Urinary bladder (tissue), 4 donors: Measurements from ENCODE around the gene UCKL1. TPM values are rescaled to one million over a fixed set of nuclear protein-coding genes. Genes with fewer than 3 reads are reported as not detected.
"Not testable (repeated sequence)": the region's sequence is repeated elsewhere in the genome, so short reads cannot be mapped to it uniquely, and the experiment has no call there.

Experiments
- DNase-seq: peaks from one replicate; pipeline ENCODE4 v3.0.0-alpha.2; 2015; ENCODE audit errors: extremely low spot score
- H3K27ac ChIP-seq: one replicate; pipeline ENCODE4 v1.5.1; 2013; ENCODE audit warnings: low read depth, mild to moderate bottlenecking, moderate library complexity
- H3K36me3 ChIP-seq: one replicate; pipeline ENCODE4 v1.6.1; 2013; ENCODE audit warnings: mild to moderate bottlenecking, moderate library complexity; ENCODE audit not compliant: insufficient read depth
- H3K4me1 ChIP-seq: one replicate; pipeline ENCODE4 v1.6.1; 2013; ENCODE audit warnings: mild to moderate bottlenecking, moderate library complexity; ENCODE audit not compliant: insufficient read depth
- H3K4me3 ChIP-seq: one replicate; pipeline ENCODE4 v1.5.1; 2013; ENCODE audit warnings: low read depth, low read length
- WGBS: extraction: QIAGEN DNeasy Blood & Tissue Kit; methylation state at CpG from one replicate; pipeline ENCODE4 v1.1.7; 2013; 5-methylcytosine and 5-hydroxymethylcytosine counted together
- polyA plus RNA-seq: library from polyadenylated mRNA; stranded (reverse); fragments of 200-250 nt; gene quantifications from one replicate; pipeline ENCODE4 v1.2.3, GENCODE V29; 2013
- total RNA-seq: library from RNA; depleted of rRNA; stranded (reverse); fragments of >200 nt; gene quantifications from one replicate; pipeline ENCODE4 v1.2.3, GENCODE V29; 2014
- donor health status: healthy with polysubstance abuse.
- donor health status: healthy.

Gene UCKL1
- total and polyA plus RNA-seq, 2 donors, result 20.1 to 41.2 TPM

GRCh38 chr20:63968136-63968927 lies 12.1 kb upstream of the UCKL1 start:
- WGBS, result 70% methylated on average over 14 of the region's 14 CpGs
- Histone ChIP-seq H3K4me1 (no peaks in the 10 kb centered on the region), H3K27ac (no peak overlapping the region), H3K4me3 (no peak overlapping the region), H3K36me3 (no peaks in the 10 kb centered on the region)
- no peak for DNase-seq

DNA sequence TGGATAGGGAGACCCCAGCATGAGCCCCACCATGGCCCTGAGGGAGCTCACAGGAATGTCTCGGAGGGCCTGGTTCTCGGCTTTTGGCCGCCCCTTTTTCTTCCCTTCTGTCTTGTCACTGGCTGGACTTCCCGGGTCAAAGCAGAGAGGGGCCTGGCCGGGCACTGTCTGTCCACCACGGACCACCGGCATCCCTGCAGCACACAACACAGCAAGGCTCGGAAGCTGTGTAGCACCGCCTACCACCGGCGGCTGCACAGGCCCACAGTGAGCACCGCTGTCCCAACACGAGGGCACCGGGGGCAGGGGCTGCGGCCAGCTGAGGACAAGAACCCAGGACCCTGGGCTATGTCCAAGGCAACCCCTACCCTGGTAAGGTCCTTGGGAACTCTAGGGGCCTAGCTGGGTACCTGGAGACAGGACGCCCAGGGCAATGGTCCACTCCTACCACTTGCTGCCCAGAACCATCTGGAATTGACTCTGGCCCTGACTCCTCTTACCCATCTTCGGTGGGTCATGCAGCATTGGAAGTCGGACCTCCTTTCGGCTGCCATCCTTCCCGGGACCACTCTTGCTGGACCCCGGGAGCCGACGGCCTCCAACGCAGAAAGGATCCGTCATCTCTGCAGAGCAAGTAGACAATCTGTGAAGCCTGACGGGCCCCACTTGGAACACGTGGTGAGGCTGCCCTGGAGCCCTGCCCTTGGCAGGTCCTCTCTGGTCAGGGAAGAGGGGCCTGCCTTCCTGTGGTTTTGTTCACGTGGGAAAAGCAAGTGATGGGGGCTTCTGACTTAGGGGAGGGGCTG lies 11.3 kb upstream of the UCKL1 start:
- no peak overlapping the region for H3K27ac ChIP-seq
- DNase-seq, result no peak
- no peaks in the 10 kb centered on the region for H3K36me3 ChIP-seq
- no peaks in the 10 kb centered on the region for H3K4me1 ChIP-seq
- 87% methylated on average over 28 of the region's 28 CpGs for WGBS
- H3K4me3 ChIP-seq, result no peak overlapping the region

- no peak for DNase-seq
- no peak overlapping the region for H3K27ac ChIP-seq
Observed at GRCh38 chr20:63966944-63967322, 10.7 kb upstream of the UCKL1 start.

GRCh38 chr20:63966172-63966943 lies 10.1 kb upstream of the UCKL1 start:
- no peak for DNase-seq
- H3K36me3 ChIP-seq, result no peaks in the 10 kb centered on the region
- WGBS, result 95% methylated on average over 27 of the region's 27 CpGs
- H3K27ac ChIP-seq, result no peak overlapping the region
- no peaks in the 10 kb centered on the region for H3K4me1 ChIP-seq
- H3K4me3 ChIP-seq, result no peak overlapping the region

More at GRCh38 chr20:63966944-63967322, 10.7 kb upstream of the UCKL1 start:
- Histone ChIP-seq H3K36me3 (no peaks in the 10 kb centered on the region), H3K4me1 (no peaks in the 10 kb centered on the region), H3K4me3 (no peak overlapping the region)
- WGBS, result 89% methylated on average over 13 of the region's 13 CpGs

GRCh38 chr20:63964412-63964811 lies 8.2 kb upstream of the UCKL1 start:
- no peak for DNase-seq
- Histone ChIP-seq H3K27ac (no peak overlapping the region), H3K36me3 (no peaks in the 10 kb centered on the region), H3K4me1 (no peaks in the 10 kb centered on the region), H3K4me3 (no peak overlapping the region)
- 93% methylated on average over 16 of the region's 16 CpGs for WGBS

- no peak for DNase-seq
- 91% methylated on average over 16 of the region's 16 CpGs for WGBS
- Histone ChIP-seq H3K4me1 (no peaks in the 10 kb centered on the region), H3K36me3 (no peaks in the 10 kb centered on the region), H3K4me3 (no peak overlapping the region), H3K27ac (no peak overlapping the region)
Observed at GRCh38 chr20:63963784-63964301, 7.6 kb upstream of the UCKL1 start.

- no peak overlapping the region for H3K27ac ChIP-seq
- H3K4me3 ChIP-seq, result no peak overlapping the region
- 87% methylated on average over 27 of the region's 27 CpGs for WGBS
- no peaks in the 10 kb centered on the region for H3K36me3 ChIP-seq
- no peaks in the 10 kb centered on the region for H3K4me1 ChIP-seq
- DNase-seq, result no peak
Observed at GRCh38 chr20:63963348-63963741, 7.1 kb upstream of the UCKL1 start.

GRCh38 chr20:63962426-63963347 lies 6.5 kb upstream of the UCKL1 start:
- no peaks in the 10 kb centered on the region for H3K4me1 ChIP-seq
- DNase-seq, result no peak
- H3K27ac ChIP-seq, result no peak overlapping the region
- WGBS, result 94% methylated on average over 61 of the region's 61 CpGs
- H3K4me3 ChIP-seq, result no peak overlapping the region
- no peaks in the 10 kb centered on the region for H3K36me3 ChIP-seq

DNA sequence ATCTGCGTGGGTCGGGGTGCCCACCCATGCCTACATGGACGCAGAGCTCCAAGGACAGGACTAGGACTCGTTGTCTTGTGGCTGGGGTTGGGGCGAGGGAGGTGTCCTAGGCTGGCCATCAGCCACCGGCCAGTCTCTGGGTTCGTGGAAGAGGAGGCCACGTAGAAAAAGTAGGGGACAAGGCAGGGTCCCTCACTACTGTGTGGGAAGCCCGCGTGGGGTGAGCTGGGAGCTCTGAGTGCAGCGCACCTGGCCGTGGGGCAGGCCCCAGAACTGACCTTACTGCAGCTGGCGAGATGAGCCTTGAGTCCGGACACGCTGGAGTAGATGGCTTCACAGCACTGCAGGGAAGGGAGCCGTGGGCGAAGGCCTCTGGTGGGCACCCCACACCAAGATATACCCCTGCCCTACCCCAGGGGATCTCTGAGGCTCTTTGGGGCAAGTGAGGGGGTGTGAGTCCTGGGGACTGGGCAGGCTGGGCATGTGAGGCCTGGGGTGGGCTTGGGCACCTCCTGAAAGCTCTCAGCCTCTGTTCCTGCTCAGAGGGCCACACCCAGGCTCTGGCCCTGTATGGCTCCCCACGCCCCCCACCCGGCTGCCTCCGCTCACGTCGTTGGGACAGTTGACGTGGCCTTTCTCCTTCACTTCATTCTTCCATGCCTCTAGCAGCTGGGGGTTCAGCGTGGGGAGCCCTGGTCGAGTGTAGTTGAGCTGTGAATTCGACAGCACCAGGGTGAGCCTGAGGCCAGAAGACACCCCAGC lies 5.6 kb upstream of the UCKL1 start:
- Histone ChIP-seq H3K4me3 (no peak overlapping the region), H3K36me3 (no peaks in the 10 kb centered on the region), H3K4me1 (peaks cover under 1% of the 10 kb centered on the region), H3K27ac (no peak overlapping the region)
- no peak for DNase-seq
- WGBS, result 89% methylated on average over 26 of the region's 26 CpGs

- H3K27ac ChIP-seq, H3K36me3 ChIP-seq, H3K4me1 ChIP-seq, DNase-seq, H3K4me3 ChIP-seq: not testable (repeated sequence)
- WGBS, result 92% methylated on average over 15 of the region's 15 CpGs
Observed at GRCh38 chr20:63960654-63961621, 4.7 kb upstream of the UCKL1 start.

DNA sequence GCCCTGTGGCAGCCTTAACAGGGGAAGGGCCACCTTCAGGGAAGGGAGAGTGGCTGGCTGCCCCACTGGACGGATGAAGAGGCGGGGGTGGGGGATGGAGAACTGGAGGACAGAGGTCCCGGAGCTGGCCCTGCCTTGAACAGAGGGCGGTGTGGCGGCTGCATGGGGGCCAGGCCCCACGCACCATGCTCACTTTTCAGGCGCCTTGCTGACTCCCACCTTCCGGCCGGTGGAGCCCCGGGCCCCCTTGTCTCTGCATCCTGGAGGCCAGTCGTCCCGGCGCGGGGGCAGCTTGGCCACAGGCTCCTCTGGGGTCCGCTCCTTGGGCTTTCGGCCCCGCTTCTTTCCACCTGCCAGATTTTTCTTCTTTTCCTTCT lies 3.5 kb upstream of the UCKL1 start:
- Histone ChIP-seq H3K36me3 (no peaks in the 10 kb centered on the region), H3K27ac (no peak overlapping the region), H3K4me3 (no peak overlapping the region), H3K4me1 (peaks cover 1% of the 10 kb centered on the region)
- WGBS, result 91% methylated on average over 17 of the region's 17 CpGs
- no peak for DNase-seq
